ENCODE data around the gene CDH15.

CDH15 gene

DNA sequence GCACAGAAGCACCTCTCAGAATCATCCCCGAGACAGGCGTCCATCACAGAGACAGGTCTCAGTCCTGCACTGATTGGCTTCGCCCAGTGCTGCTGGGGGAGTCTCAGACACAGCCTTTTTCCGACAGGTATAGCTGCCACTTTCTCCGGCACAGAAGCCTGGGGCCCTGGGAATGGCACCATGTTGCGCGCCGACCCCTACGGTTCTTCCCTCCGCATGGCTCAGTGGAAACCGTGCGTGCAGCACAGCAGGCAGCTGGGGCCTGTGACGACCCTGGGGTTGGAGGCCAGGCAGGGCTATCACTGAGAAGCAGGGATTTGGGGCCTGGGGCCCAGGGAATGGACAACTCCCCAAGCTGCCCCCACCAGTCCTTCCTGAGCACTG is 29.7 kb upstream of the CDH15 start:
- DNase-seq, result peak; percentile 17

DNA sequence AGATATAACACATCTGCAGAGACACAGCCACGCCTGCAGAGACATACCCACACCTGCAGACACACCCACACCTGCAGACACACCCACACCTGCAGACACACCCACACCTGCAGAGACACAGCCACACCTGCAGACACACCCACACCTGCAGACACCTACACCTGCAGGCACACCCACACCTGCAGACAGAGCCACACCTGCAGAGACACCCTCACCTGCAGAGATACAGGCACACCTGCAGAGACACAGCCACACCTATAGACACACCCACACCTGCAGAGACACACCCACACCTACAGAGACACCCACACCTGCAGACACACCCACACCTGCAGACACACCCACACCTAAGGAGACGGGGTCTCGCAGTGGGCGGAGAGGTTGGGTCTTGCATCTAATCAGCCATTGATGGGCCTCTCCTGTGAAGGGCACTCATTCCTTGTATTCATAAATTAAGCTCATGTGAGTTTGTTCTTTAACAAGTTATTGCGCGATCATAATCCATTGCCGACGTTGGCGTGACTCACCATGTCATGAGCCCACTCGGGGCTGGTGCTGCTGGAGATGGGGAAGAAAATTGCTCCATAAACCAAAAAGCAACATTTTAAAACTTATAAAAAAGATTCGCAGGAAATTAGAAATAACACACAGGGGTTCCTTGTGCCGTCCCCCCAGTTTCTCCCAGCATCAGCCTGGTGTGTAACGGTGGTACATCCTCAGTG is 28.9 kb upstream of the CDH15 start:
- no peak for DNase-seq

DNA sequence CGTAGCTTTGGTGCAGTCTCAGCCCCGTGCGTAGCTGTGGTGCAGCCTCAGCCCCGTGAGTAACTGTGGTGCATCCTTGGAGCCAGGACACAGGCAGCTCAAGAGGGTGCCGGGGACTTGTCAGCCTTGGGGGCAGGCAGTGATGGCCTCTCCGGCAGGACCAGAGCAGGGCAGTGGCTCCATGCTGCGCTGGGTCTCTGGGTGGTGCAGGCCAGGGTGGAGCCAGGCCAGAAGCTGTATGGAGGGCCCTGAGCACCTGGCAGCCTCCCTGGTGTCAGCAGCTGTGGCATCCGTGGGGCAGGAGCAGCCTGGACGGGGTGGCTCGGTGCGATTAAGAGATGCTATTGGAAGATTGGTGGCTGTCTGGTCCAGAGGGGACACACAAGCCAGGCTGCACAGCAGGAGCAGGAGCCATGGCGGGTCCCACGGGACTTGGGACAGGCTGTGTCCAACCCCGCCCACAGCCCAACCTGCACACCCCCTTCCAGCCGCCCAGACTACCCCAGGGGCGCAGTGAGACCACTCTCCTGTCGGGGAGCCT is 28.3 kb upstream of the CDH15 start:
- no peak for DNase-seq

DNA sequence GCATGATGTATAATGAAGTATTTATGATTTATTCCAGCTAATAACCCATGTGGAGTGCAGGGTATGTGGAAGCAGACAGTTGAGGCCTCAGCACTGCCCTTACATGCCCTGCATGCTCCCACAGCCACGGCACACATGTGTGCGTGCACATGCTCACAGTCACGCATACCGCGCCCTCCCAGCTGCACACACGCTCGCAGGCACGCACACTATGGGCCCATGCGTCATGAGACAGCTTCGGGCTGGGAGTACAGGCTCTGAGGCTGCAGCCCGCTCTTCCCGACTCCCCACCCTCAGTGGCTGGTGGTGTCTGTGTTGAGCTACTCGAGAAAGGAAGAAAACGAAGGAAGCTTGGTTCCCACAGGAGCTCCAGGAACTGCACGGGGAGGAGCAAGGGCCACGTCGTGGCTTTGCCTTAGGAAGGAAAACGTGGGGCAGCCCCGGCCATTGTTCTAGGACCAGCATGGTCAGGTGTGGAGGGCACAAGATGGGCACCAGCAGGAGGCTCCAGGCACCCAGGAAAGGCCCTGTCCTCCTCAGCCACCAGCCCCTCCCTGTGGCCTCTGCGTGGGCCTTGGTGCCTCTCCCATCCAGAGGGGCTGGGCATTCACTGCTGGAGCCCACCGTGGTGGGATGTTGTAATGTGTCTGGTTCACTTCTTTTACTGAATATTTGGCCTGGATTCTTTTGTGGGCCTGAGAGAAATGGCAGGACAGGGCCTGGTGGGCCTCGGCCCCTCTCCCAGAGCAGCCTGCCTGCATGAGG is 27.5 kb upstream of the CDH15 start:
- no peak for DNase-seq

DNA sequence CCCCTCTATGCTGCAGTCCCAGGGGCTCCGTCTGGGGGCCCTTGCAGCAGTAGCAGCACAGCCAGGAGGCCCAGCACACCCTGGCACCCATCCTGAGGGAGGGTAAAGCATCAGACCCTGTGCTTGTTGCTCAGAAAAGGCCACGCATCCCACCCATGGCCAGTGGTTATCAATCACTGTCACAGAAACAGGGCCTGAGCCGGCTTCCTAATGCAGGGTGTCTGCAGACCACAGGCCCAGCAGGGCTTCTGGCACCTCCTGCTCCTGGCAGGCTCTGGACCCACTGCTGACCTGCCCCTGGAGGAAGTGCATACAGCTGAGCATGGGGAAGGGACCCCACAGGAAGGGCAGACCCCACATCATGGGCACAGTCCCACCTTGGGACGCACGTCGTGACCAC is 26.9 kb upstream of the CDH15 start:
- no peak for DNase-seq

DNA sequence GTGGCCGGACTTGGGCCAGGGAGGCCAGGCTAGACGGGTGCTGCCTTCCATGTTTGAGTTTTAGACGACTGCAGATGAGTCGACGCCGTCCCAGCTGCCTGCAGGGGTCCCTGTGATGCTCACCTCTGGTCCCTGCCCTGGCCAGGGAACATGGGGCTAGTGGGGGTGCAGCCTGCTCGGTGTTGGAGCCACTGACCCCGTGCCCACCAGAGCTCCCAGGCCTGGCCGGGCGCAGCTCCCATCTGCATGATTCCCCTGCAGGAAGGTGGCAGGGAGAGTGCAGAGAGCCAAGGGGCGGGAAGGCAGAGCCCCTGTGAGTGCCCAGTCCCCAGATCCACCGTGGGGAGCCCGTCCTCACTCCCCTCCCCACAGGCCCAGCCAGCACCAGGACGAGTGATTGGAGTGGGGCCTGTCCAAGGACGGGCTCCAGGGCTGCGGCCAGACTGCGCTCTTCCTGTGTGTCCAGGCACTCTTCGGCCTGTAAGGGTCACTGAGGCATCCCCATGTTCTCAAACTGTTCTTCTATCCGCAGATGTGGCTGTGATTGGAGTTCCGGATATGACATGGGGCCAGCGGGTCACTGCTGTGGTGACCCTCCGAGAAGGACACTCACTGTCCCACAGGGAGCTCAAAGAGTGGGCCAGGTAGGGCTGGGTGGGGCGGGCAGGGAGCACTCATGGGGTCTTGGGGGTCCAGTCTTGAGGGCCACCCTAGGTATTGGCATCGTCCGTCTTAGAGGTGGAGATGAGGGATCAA is 26.0 kb upstream of the CDH15 start:
- peak; percentile 32 for DNase-seq

DNA sequence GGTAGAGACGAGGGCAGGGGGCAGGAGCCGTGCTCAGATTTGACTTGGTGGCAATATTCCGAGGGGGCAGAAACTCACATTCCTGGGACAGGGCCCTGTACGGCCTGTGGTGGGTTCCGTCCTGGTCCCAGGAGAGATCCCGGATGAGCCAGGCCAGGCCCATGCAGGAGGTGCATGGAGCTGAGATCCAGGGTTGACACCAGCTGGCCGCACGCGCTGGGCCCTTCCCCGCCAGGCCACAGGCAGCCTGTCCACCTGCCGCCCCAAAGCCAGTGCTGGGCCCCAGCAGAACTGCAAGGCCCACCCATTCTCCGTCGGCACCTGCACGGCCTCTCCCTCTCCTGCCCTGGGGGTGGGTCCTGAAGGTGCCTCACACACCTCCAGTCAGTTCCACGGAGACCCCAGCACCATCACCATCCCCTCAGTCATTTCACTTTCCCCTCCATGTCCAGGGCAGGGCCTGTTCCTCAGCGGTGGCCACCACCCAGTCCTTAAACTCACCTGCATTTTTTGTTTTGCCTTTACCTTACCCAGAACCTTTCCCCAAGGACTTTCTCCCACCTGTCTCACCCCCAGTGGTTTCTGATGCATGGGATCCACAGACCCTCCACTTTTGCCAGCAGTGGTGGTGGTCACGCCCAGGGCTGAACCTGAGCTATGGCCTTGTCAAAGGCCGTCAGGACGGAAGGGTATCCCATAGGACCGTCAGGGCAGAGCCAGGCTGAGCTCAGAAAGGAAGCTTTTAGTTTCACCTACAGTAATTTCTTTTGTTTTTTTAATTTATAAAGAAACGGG is 25.1 kb upstream of the CDH15 start:
- DNase-seq, result peak; percentile 27

DNA sequence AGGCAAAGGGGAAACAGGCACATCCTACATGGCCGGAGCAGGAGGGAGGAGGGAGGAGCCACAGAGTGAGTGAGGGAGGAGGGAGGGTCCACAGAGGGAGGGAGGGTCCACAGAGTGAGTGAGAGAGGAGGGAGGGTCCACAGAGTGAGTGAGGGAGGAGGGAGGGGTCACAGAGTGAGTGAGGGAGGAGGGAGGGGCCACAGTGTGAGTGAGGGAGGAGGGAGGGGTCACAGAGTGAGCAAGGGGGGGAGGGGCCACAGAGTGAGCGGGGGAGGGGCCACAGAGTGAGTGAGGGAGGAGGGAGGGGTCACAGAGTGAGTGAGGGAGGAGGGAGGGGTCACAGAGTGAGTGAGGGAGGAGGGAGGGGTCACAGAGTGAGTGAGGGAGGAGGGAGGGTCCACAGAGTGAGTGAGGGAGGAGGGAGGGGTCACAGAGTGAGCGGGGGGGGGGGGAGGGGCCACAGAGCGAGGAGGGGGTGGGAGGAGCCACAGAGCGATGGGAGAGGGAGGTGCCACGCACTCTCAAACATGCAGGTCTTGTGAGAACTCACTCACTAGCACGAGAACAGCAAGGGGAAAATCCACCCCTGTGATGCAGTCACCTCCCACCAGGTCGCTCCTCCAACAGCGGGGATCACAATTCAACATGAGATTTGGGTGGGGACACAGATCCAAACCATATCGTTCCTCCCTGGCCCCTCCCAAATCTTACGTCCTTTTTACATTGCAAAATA is 24.3 kb upstream of the CDH15 start:
- peak; percentile 19 for DNase-seq

DNA sequence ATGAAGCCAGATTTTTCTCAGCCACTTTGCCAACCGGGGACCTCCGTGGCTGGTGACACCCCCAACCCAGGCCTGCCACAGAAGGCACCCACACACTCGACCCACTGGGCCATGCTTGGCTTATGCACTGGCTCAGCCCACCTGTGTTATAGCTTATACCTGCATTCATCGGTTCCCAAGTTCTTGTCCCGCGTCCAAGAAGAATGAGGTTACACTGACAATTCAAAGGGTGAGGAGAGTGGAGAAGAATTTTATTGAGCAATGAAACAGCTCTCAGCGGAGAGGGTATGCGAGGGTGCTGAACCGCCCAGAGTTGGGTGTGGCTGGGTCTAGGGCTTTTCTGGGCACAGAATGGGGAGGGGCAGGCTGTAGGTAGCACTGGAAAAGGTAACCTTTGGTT is 22.2 kb upstream of the CDH15 start:
- DNase-seq, result no peak

DNA sequence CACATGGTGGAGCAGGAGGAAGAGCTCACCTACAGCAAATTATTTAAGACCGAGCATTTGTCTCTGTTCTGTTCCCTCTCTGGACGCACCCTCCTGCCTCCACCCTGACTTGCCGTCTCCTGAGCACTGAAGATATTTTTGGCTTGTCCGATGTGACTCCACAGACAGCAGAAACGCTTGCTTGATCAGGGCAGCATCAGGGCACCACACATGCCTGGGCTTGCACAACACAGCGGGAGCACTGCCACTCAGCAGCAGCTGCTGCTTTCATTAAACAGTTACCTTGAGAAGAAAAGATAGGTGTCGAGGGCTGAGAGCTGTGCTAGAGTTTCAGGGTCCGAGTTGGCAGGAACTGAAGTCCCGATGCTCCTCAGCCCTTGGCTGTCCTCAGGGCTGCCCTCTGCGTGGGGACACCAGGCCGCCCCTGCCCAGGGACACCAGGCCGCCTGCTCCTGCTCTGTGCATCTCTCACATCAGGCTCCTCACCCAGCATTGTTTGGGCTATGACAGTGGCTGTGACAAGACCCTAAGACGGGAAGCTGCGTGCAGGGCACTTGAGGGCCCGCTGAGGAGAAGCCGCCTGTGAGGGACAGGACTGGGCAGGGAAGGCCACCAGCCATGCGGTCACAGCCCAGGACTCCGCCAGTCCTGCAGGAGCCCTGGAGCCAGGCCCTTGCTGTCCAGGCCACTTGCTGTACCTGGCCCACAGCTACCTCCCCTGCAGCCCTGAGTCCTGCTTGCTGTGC is 21.3 kb upstream of the CDH15 start:
- peak; percentile 15 for DNase-seq

DNA sequence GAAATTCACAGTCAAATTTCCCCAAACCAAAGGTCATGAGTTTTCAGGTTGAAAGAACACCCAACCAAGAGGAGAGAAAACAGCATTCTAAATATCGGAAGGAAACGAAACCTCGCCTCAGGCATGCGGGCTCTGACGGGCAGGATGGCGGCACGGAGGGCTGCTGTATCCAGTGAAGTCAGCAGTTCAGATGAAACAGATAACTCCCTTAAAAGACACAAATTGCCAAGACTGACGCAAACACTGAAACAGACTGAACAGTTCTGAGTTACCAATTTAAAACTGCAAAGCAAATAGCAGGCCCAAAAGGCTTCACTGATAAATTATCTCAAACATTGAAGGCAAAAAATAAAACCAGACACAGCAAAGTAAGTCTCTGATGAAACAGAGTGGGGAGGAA is 20.6 kb upstream of the CDH15 start:
- no peak for DNase-seq

DNA sequence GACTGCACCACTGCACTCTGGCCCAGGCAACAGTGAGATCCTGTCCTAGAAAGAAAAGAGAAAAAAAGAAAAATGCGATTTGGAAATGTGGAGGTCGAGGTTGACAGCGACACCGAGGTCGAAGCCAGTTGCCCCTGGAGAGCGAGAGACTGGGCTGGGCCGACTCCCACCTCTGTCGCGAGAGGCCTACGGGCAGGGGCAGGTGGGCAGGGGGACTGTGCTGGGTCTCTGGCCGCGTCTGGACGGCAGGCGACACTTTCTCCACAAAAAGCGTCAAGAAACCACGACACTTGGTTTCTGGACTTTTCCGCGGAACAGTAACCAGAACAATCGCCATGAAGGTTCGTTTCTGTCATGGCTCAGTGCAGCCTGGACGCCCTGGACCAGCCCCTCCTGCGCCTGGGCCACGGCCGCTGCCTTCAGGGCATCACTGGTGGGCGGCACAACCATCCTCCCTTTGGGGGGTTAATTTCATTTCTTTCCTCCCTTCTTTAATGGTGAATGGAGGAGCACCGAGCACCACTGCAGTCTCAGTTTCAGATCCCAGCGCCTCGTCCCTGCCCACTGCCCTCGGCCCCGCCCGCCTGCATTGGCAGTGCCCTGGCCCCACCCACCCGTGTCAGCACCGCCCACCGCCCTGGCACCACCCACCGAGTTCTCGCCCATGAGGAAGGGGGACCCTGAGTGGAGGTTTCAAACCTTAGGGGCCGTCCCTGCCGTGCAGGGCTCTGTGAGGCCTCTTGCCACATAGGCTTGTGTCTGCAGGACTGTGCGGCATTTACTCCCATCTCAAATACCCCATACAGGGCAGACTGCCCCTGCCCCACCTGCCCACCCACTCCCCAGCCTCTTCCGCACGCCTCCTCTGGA is 18.5 kb upstream of the CDH15 start:
- peak; percentile 19 for DNase-seq

DNA sequence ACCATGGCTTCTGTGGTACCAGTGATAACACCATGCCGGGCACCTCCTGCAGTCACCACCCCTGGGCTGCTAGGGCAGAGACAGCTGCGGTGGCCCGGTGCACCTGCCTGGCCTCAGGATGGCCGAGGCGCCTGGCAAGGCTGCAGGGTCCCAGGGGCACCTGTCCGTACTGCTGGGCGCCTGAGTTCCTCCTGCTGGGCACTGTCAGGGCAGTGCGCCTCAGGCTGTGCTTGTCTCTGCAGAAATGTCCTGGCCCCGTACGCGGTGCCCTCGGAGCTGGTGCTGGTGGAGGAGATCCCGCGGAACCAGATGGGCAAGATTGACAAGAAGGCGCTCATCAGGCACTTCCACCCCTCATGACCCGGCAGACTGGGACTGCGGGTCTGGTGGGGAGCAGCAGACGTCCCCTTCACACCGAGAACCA is 17.7 kb upstream of the CDH15 start:
- peak; percentile 27 for DNase-seq

DNA sequence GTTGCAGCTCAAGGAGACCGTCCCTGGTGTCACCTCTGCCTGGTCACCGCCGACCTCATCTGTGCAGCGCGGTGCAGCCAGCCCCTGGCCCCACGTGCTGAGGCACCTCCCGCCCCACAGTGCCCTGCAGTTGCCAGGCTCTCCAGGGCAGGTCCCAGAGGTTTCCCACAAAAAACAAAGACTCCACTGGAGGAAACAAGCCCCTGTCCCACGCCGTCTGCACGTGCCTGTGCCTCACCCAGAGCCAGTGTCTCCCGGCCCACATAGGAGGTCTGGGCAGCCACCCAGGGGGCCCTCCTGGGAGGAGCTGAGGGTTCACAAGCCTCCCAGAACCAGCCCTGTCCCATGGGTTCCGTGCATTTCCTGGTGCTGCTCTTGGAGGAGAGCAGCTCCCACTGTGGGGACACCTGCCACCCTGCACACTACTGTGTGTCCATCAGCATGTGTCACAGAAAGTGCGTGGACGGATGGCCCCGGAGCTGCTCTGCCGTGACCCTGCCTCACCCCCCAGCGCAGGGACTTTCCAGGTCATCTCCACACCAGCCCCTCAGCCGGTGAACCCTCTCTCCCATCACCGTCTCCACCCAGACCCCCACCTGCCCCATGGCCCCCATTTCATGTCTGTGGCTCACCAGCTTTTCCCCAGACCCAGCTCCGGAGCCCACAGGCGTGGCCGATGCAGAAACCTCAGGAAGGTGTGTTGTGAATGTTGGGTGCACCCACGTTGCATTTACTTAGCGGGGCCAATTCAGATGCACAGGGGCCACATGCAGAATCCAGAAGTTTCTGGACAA is 17.0 kb upstream of the CDH15 start:
- no peak for DNase-seq

DNA sequence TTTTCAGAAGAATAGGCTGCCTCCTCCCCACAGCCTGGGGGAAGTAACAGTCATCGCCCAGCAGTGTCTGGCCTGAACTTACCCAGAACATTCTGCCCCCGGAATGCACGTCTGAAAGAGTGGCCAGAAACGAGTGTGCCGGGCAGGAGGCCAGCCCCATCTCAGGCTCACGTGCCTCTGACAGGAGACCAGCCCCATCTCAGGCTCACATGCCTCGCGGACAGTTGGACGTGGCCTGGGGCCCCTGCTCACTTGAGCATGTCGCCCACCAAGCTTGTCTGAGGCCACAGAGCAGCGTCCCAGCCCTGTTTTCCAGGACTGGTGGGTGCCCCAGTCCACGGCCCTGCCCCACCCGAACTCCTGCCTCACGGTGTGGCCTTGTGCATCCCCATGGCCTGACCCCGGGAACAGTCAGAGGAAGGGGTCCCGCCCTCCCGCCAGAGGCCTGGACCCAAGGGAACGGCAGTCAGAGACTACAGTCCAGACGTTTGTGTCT is 16.3 kb upstream of the CDH15 start:
- peak; percentile 77 for DNase-seq

DNA sequence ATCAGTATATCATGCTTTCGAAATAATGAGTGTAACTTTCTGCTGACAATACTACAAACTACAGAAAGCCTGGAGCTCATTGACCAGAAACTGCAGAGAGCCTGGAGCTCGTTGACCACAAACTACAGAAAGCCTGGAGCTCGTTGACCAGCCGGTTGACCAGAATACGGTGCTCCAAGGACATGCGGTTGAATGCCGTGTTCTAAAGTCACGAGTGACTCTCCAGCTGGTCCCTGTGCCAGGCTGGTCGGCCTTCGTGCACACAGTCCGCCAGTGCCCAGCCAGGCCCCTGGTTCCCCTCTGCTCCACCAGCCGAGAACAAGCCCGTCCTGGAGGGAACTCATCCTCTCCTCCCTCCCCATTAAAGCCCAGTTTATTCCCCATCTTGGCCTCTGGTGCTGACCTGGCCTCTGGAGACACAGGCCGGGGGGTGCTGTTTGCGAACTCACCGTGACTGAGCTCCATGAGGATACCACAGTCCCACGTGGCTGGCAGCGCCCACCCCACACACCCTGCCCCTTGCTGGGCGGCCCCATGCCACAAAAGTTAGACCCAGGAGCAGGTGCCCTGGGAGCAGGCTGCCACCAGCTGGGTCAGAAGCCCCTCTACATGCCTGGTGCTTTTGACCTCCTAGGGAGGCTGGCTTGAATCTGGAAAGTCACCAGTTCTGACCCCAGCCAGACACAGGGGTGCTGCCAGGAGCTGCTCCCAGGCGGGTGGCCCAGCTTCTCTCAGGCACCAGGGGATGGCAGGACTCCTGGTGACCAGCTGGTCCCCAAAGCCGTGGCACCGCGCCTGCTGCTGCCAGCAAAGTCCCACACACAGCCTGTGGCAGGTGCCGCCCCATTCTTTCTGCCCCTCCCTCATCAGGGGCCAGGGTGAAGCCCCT is 15.5 kb upstream of the CDH15 start:
- DNase-seq, result no peak

DNA sequence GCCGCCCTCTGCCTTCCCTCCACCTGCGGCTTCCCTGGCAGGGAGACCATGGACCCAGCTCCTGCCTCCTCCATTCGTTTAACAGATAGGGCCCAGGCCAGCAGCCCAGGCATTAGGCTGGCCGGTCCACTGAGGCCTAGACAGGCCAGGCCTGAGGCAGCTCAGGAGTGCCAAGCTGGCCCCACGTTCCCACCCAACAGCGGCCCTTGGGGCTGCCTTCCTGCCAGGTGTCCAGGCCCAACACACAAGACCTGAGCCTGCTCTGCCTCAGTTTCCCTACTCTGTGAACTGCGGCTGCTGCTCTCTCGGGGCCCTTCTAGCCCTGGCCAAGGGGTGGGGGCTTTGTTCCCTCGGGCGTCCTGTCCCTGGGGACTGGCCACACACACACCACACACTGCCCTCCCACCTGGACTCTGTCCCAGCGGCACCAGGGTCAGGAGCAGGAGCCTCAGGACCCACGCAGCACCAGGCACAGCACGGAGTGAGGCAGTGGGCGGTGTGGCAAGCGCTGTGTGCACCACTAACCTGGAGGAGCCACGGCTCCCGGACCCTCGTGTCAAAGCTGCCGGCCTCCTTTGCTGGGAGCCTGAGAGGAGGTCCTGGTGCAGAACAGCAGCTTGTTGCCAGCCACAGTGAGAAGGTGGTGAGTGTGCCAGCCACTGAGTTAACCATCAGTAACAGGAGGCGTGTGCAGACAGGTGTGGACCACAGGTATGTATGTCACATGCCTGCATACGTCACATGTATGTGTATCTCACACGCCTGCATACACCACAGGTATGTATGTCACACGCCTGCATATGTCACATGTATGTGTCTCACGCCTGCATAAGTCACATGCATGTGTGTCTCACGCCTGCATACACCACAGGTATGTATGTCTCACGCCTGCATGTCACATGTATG is 14.6 kb upstream of the CDH15 start:
- no peak for DNase-seq
